ENCODE data around the gene HELZ. TPM values are rescaled to one million over a fixed set of nuclear protein-coding genes. Genes with fewer than 3 reads are reported as not detected.

HELZ gene
- total and polyA plus RNA-seq, 7 donors: 1.8 to 55.7 (median 30.8) TPM

GRCh38 chr17:67139289-67139688 lies 105.7 kb downstream of the HELZ start:
- WGBS, 3 donors: 98 to 100% (median 100%) methylated on average over 1 of the region's 1 CpG
- no peaks in the 10 kb centered on the region for H3K27me3 ChIP-seq (ENCODE audit: insufficient read depth in 3 of 3, low read length in 2 of 3)
- ATAC-seq (no peak), DNase-seq (no peak)
- H3K4me1 ChIP-seq: no peaks in the 10 kb centered on the region
- no peaks in the 10 kb centered on the region for H3K9me3 ChIP-seq
- H3K27ac ChIP-seq: no peak overlapping the region
- intact Hi-C loops (cut with DNase I): no loop called here
- peaks cover 0 to 71% of the 10 kb centered on the region in 2 donors for H3K36me3 ChIP-seq (ENCODE audit: insufficient read depth in 1 of 2, low read depth in 1 of 2)
- no peak overlapping the region for H3K4me3 ChIP-seq
- TF ChIP-seq, protein P1, sequence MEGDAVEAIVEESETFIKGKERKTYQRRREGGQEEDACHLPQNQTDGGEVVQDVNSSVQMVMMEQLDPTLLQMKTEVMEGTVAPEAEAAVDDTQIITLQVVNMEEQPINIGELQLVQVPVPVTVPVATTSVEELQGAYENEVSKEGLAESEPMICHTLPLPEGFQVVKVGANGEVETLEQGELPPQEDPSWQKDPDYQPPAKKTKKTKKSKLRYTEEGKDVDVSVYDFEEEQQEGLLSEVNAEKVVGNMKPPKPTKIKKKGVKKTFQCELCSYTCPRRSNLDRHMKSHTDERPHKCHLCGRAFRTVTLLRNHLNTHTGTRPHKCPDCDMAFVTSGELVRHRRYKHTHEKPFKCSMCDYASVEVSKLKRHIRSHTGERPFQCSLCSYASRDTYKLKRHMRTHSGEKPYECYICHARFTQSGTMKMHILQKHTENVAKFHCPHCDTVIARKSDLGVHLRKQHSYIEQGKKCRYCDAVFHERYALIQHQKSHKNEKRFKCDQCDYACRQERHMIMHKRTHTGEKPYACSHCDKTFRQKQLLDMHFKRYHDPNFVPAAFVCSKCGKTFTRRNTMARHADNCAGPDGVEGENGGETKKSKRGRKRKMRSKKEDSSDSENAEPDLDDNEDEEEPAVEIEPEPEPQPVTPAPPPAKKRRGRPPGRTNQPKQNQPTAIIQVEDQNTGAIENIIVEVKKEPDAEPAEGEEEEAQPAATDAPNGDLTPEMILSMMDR (IDR thresholded peaks at IDR 0.05): no peak

- intact Hi-C loops (cut with DNase I): no loop called here
- no peak overlapping the region for H3K4me3 ChIP-seq
- no peaks in the 10 kb centered on the region for H3K9me3 ChIP-seq
- no peaks in the 10 kb centered on the region for H3K4me1 ChIP-seq
- H3K27ac ChIP-seq: no peak overlapping the region
- peaks cover 0 to 71% of the 10 kb centered on the region in 2 donors for H3K36me3 ChIP-seq (ENCODE audit: insufficient read depth in 1 of 2, low read depth in 1 of 2)
- TF ChIP-seq, protein P1 (IDR thresholded peaks at IDR 0.05): no peak
- ATAC-seq (no peak), DNase-seq (no peak)
- no peaks in the 10 kb centered on the region for H3K27me3 ChIP-seq (ENCODE audit: insufficient read depth in 3 of 3, low read length in 2 of 3)
Observed at GRCh38 chr17:67138392-67138791, 106.6 kb downstream of the HELZ start.

DNA sequence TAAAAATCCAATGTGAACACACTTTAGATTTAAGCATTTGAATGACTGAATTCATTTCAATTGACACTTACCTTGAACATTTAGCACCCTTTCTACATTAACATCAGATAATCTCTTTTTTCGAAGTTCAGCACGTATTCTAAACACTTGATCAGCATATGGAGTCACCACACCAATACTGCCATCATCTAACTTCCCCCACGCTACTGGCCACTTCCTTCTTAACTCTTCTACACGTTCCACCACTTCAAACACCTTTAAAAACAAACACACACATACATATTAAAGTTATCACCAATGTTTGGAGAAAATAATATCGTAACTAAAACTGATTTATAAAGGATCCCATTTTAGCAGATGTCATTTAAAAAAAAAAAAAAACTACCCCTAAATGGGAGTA lies 107.1 kb downstream of the HELZ start:
- intact Hi-C loops (cut with DNase I): no loop called here
- DNase-seq: no peak
- Histone ChIP-seq H3K27me3 (ENCODE audit: insufficient read depth in 3 of 3, low read length in 2 of 3) (no peaks in the 10 kb centered on the region), H3K9me3 (no peaks in the 10 kb centered on the region), H3K27ac (no peak overlapping the region), H3K36me3 (ENCODE audit: insufficient read depth in 1 of 2, low read depth in 1 of 2) (peaks cover 0 to 67% of the 10 kb centered on the region in 2 donors), H3K4me1 (no peaks in the 10 kb centered on the region), H3K4me3 (no peak overlapping the region)
- WGBS, 3 donors: 91 to 96% (median 92%) methylated on average over 5 of the region's 5 CpGs
- no peak for ATAC-seq
- TF ChIP-seq, protein P1 (IDR thresholded peaks at IDR 0.05): no peak

GRCh38 chr17:67137026-67137370 lies 108.0 kb downstream of the HELZ start:
- no peaks in the 10 kb centered on the region for H3K4me1 ChIP-seq
- WGBS, 3 donors: 92 to 98% (median 96%) methylated on average over 3 of the region's 3 CpGs
- intact Hi-C loops (cut with DNase I): no loop called here
- H3K9me3 ChIP-seq: no peaks in the 10 kb centered on the region
- H3K27ac ChIP-seq: no peak overlapping the region
- no peak for ATAC-seq
- DNase-seq: no peak
- TF ChIP-seq, protein P1 (IDR thresholded peaks at IDR 0.05): no peak
- no peaks in the 10 kb centered on the region for H3K27me3 ChIP-seq (ENCODE audit: insufficient read depth in 3 of 3, low read length in 2 of 3)
- H3K4me3 ChIP-seq: no peak overlapping the region
- H3K36me3 ChIP-seq (ENCODE audit: insufficient read depth in 1 of 2, low read depth in 1 of 2): peaks cover 0 to 58% of the 10 kb centered on the region in 2 donors

- WGBS, 3 donors: 87 to 94% (median 91%) methylated on average over 5 of the region's 5 CpGs
- Histone ChIP-seq H3K4me1 (no peaks in the 10 kb centered on the region), H3K36me3 (ENCODE audit: insufficient read depth in 1 of 2, low read depth in 1 of 2) (peaks cover 0 to 52% of the 10 kb centered on the region in 2 donors), H3K9me3 (no peaks in the 10 kb centered on the region), H3K27me3 (ENCODE audit: insufficient read depth in 3 of 3, low read length in 2 of 3) (no peaks in the 10 kb centered on the region), H3K4me3 (no peak overlapping the region), H3K27ac (no peak overlapping the region)
- ATAC-seq (no peak), DNase-seq (no peak)
- TF ChIP-seq, protein P1 (IDR thresholded peaks at IDR 0.05): no peak
- intact Hi-C loops (cut with DNase I): no loop called here
Observed at GRCh38 chr17:67136191-67137025, 108.6 kb downstream of the HELZ start.
